Mesendoderm (in vitro differentiated cells): ENCODE data around the gene IFNL1.

Experiments used
- DNase-seq: peaks from one replicate; pipeline ENCODE4 v3.0.0; 2013
- H2AK5ac ChIP-seq: 2 replicates; pipeline ENCODE4 v1.6.1; 2013; ENCODE audit warnings: low read length, inconsistent platforms
- H2BK120ac ChIP-seq: 2 replicates; pipeline ENCODE4 v1.6.1; 2013; ENCODE audit warnings: low read depth, mild to moderate bottlenecking, low read length, moderate library complexity, mixed read lengths
- H2BK15ac ChIP-seq: replicated peaks from 2 replicates; pipeline ENCODE4 v1.6.1; 2013; ENCODE audit warnings: low read depth, mild to moderate bottlenecking, moderate library complexity
- H2BK5ac ChIP-seq: 2 replicates; pipeline ENCODE4 v1.6.1; 2013; ENCODE audit warnings: low read length, inconsistent platforms
- H3K18ac ChIP-seq: 2 replicates; pipeline ENCODE4 v1.6.1; 2013; ENCODE audit warnings: mild to moderate bottlenecking, low read length, mixed read lengths
- H3K23ac ChIP-seq: one replicate; pipeline ENCODE4 v1.6.1; 2013; ENCODE audit warnings: low read length
- H3K27ac ChIP-seq: 2 replicates; pipeline ENCODE4 v1.5.1; 2013; ENCODE audit warnings: low read depth, mild to moderate bottlenecking, inconsistent platforms, low read length, moderate library complexity
- H3K27me3 ChIP-seq: 2 replicates; pipeline ENCODE4 v1.6.1; 2013; ENCODE audit warnings: low read length, control low read depth, mild to moderate bottlenecking, inconsistent platforms; ENCODE audit not compliant: insufficient read depth, poor library complexity
- H3K36me3 ChIP-seq: 2 replicates; pipeline ENCODE4 v1.6.1; 2013; ENCODE audit warnings: low read length, inconsistent platforms; ENCODE audit not compliant: control insufficient read depth, insufficient read depth
- H3K4ac ChIP-seq: one replicate; pipeline ENCODE4 v1.6.1; 2013; ENCODE audit warnings: low read depth, mild to moderate bottlenecking, low read length, moderate library complexity
- H3K4me1 ChIP-seq: 2 replicates; pipeline ENCODE4 v1.6.1; 2013; ENCODE audit warnings: low read depth, low read length, inconsistent platforms; ENCODE audit not compliant: control insufficient read depth
- H3K4me2 ChIP-seq: 2 replicates; pipeline ENCODE4 v1.6.1; 2013; ENCODE audit warnings: low read length
- H3K4me3 ChIP-seq: 2 replicates; pipeline ENCODE4 v1.5.1; 2013; ENCODE audit warnings: mild to moderate bottlenecking, low read length
- H3K56ac ChIP-seq: one replicate; pipeline ENCODE4 v1.6.1; 2013; ENCODE audit warnings: low read length
- H3K79me1 ChIP-seq: 2 replicates; pipeline ENCODE4 v1.6.1; 2013; ENCODE audit warnings: low read length, inconsistent platforms
- H3K79me2 ChIP-seq: 2 replicates; pipeline ENCODE4 v1.6.1; 2013; ENCODE audit warnings: mild to moderate bottlenecking, low read length; ENCODE audit not compliant: control insufficient read depth, insufficient read depth
- H3K9ac ChIP-seq: 2 replicates; pipeline ENCODE4 v1.6.1; 2013; ENCODE audit warnings: low read length, inconsistent platforms
- H4K5ac ChIP-seq: one replicate; pipeline ENCODE4 v1.6.1; 2013; ENCODE audit warnings: low read length
- H4K8ac ChIP-seq: one replicate; pipeline ENCODE4 v1.6.1; 2013; ENCODE audit warnings: low read depth, mild to moderate bottlenecking, control low read depth, low read length, moderate library complexity
- WGBS: extraction: QIAGEN DNeasy Blood & Tissue Kit; methylation state at CpG from one replicate; pipeline ENCODE4 v1.1.7; 2013; ENCODE audit warnings: low lambda C conversion rate, missing lambda C conversion rate; ENCODE audit not compliant: insufficient coverage; ENCODE audit errors: extremely low coverage; 5-methylcytosine and 5-hydroxymethylcytosine counted together

The IFNL1 gene

DNA sequence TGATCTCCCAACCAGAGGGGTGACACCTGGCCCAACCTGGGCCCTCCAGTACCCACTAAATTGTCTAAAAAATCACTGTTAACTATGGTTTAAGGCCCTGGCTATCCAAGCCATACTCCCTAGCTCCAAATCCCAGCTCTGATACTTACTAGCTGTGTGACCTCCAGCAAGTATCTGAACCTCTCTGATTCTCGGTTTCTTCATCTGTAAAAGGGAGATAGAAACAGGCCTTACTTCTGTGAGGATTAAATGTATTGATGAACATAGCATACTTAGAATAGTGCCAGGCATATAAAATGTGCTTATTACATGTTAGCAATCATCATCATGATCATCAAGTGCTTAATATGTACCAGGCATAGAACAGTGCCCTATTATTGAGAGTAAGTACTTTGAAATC lies 19.7 kb downstream of the IFNL1 start:
- no peak overlapping the region for H2AK5ac ChIP-seq
- no peak overlapping the region for H4K8ac ChIP-seq
- no peak for DNase-seq
- no peak overlapping the region for H4K5ac ChIP-seq
- no peak overlapping the region for H3K23ac ChIP-seq
- no peak overlapping the region for H2BK120ac ChIP-seq
- H3K18ac ChIP-seq = no peak overlapping the region
- H3K79me2 ChIP-seq = no peaks in the 10 kb centered on the region
- H3K4me3 ChIP-seq = no peak overlapping the region
- no peak overlapping the region for H2BK15ac ChIP-seq
- H3K79me1 ChIP-seq = no peaks in the 10 kb centered on the region
- no peak overlapping the region for H3K56ac ChIP-seq
- no CpG with 5 or more reads among the region's 1 CpG for WGBS
- H2BK5ac ChIP-seq = no peak overlapping the region
- no peaks in the 10 kb centered on the region for H3K27me3 ChIP-seq
- H3K4me1 ChIP-seq = no peaks in the 10 kb centered on the region
- no peaks in the 10 kb centered on the region for H3K36me3 ChIP-seq
- H3K4me2 ChIP-seq = no peak overlapping the region
- H3K9ac ChIP-seq = no peak overlapping the region
- H3K27ac ChIP-seq = no peak overlapping the region
- no peak overlapping the region for H3K4ac ChIP-seq

GRCh38 chr19:39316627-39317321 lies 20.6 kb downstream of the IFNL1 start:
- H3K79me2 ChIP-seq = no peaks in the 10 kb centered on the region
- no peak for DNase-seq
- no peak overlapping the region for H3K56ac ChIP-seq
- no peak overlapping the region for H2BK5ac ChIP-seq
- no peak overlapping the region for H3K27ac ChIP-seq
- H3K27me3 ChIP-seq = no peaks in the 10 kb centered on the region
- no peak overlapping the region for H4K5ac ChIP-seq
- no peak overlapping the region for H3K4ac ChIP-seq
- H3K4me2 ChIP-seq = no peak overlapping the region
- H3K23ac ChIP-seq = no peak overlapping the region
- H3K79me1 ChIP-seq = no peaks in the 10 kb centered on the region
- no peak overlapping the region for H2BK15ac ChIP-seq
- WGBS = no CpG with 5 or more reads among the region's 12 CpGs
- no peak overlapping the region for H3K9ac ChIP-seq
- H3K36me3 ChIP-seq = no peaks in the 10 kb centered on the region
- no peak overlapping the region for H4K8ac ChIP-seq
- no peak overlapping the region for H3K4me3 ChIP-seq
- H2BK120ac ChIP-seq = no peak overlapping the region
- H2AK5ac ChIP-seq = no peak overlapping the region
- H3K18ac ChIP-seq = no peak overlapping the region
- H3K4me1 ChIP-seq = no peaks in the 10 kb centered on the region

DNA sequence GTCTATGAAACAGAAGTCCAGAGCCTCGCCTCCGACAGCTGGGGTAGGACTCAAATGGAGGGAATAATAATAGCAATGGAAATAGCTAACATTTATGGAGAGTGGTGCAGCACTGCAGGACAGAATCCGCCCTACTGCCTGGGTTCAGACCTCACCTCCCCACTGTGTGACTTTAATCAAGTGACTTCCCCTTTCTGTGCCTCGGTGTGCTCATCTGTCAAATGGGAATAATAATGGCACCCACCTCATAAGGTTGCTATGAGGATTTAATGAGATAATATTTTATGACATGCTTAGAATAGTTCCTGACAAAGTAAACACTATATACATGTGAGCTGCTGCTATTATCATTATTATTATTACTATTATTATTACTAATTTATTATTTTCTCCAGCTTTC lies 21.3 kb downstream of the IFNL1 start:
- Histone ChIP-seq H3K36me3 (no peaks in the 10 kb centered on the region), H2BK5ac (no peak overlapping the region), H3K4me1 (no peaks in the 10 kb centered on the region), H3K9ac (no peak overlapping the region), H3K79me2 (no peaks in the 10 kb centered on the region), H3K18ac (no peak overlapping the region), H3K4me2 (no peak overlapping the region), H2AK5ac (no peak overlapping the region), H3K27ac (no peak overlapping the region), H3K79me1 (no peaks in the 10 kb centered on the region), H3K56ac (no peak overlapping the region), H4K8ac (no peak overlapping the region), H2BK120ac (no peak overlapping the region), H4K5ac (no peak overlapping the region), H2BK15ac (no peak overlapping the region), H3K23ac (no peak overlapping the region), H3K4ac (no peak overlapping the region), H3K4me3 (no peak overlapping the region), H3K27me3 (no peaks in the 10 kb centered on the region)
- WGBS = no CpG with 5 or more reads among the region's 4 CpGs
- no peak for DNase-seq

DNA sequence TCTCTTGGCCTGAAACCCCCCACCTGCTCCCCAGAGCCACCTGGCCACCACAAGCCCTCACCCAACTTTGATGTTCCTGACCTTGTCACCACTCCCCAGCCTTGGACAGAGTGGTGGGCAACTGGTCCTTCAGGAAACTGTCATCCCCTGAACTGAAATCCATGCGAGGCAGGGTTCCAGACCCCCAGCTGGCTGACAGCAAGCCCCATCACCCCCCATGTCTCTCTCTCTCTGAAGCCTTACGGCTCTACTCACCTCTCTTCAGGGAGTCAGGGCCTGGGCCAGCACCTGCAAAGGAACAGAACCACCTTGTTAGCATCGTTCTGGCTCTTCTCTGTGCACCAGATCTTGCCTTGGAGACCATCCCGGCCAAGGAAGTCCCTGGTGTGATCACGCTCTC lies 21.9 kb downstream of the IFNL1 start:
- H3K79me2 ChIP-seq = no peaks in the 10 kb centered on the region
- no peaks in the 10 kb centered on the region for H3K27me3 ChIP-seq
- no peak overlapping the region for H3K27ac ChIP-seq
- no peaks in the 10 kb centered on the region for H3K36me3 ChIP-seq
- H2AK5ac ChIP-seq = no peak overlapping the region
- no peak overlapping the region for H4K8ac ChIP-seq
- no peak overlapping the region for H2BK120ac ChIP-seq
- H3K23ac ChIP-seq = no peak overlapping the region
- no peaks in the 10 kb centered on the region for H3K79me1 ChIP-seq
- no peak overlapping the region for H3K4me3 ChIP-seq
- H3K4ac ChIP-seq = no peak overlapping the region
- no peak for DNase-seq
- no peak overlapping the region for H3K56ac ChIP-seq
- H3K4me2 ChIP-seq = no peak overlapping the region
- H2BK15ac ChIP-seq = no peak overlapping the region
- H3K18ac ChIP-seq = no peak overlapping the region
- WGBS = no CpG with 5 or more reads among the region's 5 CpGs
- no peak overlapping the region for H3K9ac ChIP-seq
- no peak overlapping the region for H2BK5ac ChIP-seq
- no peaks in the 10 kb centered on the region for H3K4me1 ChIP-seq
- H4K5ac ChIP-seq = no peak overlapping the region

- Histone ChIP-seq H3K27me3 (no peaks in the 10 kb centered on the region), H3K4me3 (no peak overlapping the region), H3K56ac (no peak overlapping the region), H3K27ac (no peak overlapping the region), H3K4me2 (no peak overlapping the region), H3K4ac (no peak overlapping the region), H3K79me2 (no peaks in the 10 kb centered on the region), H3K18ac (no peak overlapping the region), H2BK120ac (no peak overlapping the region), H3K36me3 (no peaks in the 10 kb centered on the region), H4K8ac (no peak overlapping the region), H3K4me1 (no peaks in the 10 kb centered on the region), H3K79me1 (no peaks in the 10 kb centered on the region), H3K23ac (no peak overlapping the region), H3K9ac (no peak overlapping the region), H2BK5ac (no peak overlapping the region), H2BK15ac (no peak overlapping the region), H2AK5ac (no peak overlapping the region), H4K5ac (no peak overlapping the region)
- WGBS = no CpG with 5 or more reads among the region's 4 CpGs
- DNase-seq = no peak
Observed at GRCh38 chr19:39318690-39319089, 22.5 kb downstream of the IFNL1 start.
